Cardiac muscle cell (in vitro differentiated cells and primary cell): Measurements from ENCODE around the gene SEZ6L2. TPM values are rescaled to one million over a fixed set of nuclear protein-coding genes. Genes with fewer than 3 reads are reported as not detected.
"Not testable (repeated sequence)": the region's sequence is repeated elsewhere in the genome, so short reads cannot be mapped to it uniquely, and the experiment has no call there.

Source experiments
- DNase-seq, 2 donors: peaks; one replicate each; pipeline versions ENCODE4 v3.0.0 to v3.0.0-alpha.2; 2010 to 2017; ENCODE audit warnings: low read depth in 1 of 2, low spot score in 1 of 2
- H3K27ac ChIP-seq: fragments of 200-600 bp; sonication (generic); 2 replicates; pipeline ENCODE4 v1.5.1; 2016
- H3K27me3 ChIP-seq: fragments of 200-600 bp; sonication (generic); 2 replicates; pipeline ENCODE4 v1.6.0; 2016; ENCODE audit warnings: control low read depth
- H3K36me3 ChIP-seq: fragments of 200-600 bp; sonication (generic); 2 replicates; pipeline ENCODE4 v1.5.1; 2016; ENCODE audit warnings: control low read depth
- H3K4me1 ChIP-seq: fragments of 200-600 bp; sonication (generic); 2 replicates; pipeline ENCODE4 v1.8.1; 2017; ENCODE audit warnings: low read depth, mild to moderate bottlenecking, mixed run types
- H3K4me3 ChIP-seq: fragments of 200-600 bp; sonication (generic); 2 replicates; pipeline ENCODE4 v1.5.1; 2016; ENCODE audit warnings: mild to moderate bottlenecking
- H3K9me3 ChIP-seq: fragments of 200-600 bp; sonication (generic); 2 replicates; pipeline ENCODE4 v1.5.1; 2017; ENCODE audit warnings: low read depth, mild to moderate bottlenecking, control low read depth
- CTCF ChIP-seq: IDR thresholded peaks from 2 replicates; pipeline ENCODE4 v1.5.1; 2012; ENCODE audit warnings: low read depth, mild to moderate bottlenecking, low read length
- polyA plus RNA-seq: library from polyadenylated mRNA; unstranded; fragments of >200 nt; fragmentation: Nextera tagmentation; extraction: Ambion mirVana; gene quantifications from 2 replicates; pipeline ENCODE4 v1.2.1, GENCODE V29; 2016
- total RNA-seq: library from RNA; depleted of rRNA; stranded (reverse); fragments of >200 nt; gene quantifications from 2 replicates; pipeline ENCODE4 v1.2.3, GENCODE V29; 2016

SEZ6L2 gene
- total RNA-seq (13.9 and 21.1 TPM in 2 replicates), polyA plus RNA-seq (5.8 and 10.3 TPM in 2 replicates)

- no peak within 1 kb of the TSS for H3K27ac ChIP-seq
- no peaks in the 10 kb centered on the region for H3K9me3 ChIP-seq
- H3K4me1 ChIP-seq, result peaks cover 4% of the 10 kb centered on the region
- H3K4me3 ChIP-seq, result peak within 1 kb of the TSS; percentile 36
- DNase-seq, result peak; percentile 73 to 97
- H3K36me3 ChIP-seq, result no peaks in the 10 kb centered on the region
- TF ChIP-seq CTCF, result peak; percentile 43
- H3K27me3 ChIP-seq, result no peaks in the 10 kb centered on the region
These were observed at the start of gene SEZ6L2 for GRCh38 chr16:29899516-29900101. Gene SEZ6L2 (minus strand): TSS chr16:29899550. CDS start chr16:29899019, 531 bp downstream.

GRCh38 chr16:29947897-29948296 is 48.5 kb upstream of the SEZ6L2 start:
- no peak for DNase-seq
- no peak for TF ChIP-seq CTCF
- Histone ChIP-seq H3K36me3 (no peaks in the 10 kb centered on the region), H3K4me1 (no peaks in the 10 kb centered on the region), H3K27me3 (no peaks in the 10 kb centered on the region), H3K9me3 (no peaks in the 10 kb centered on the region), H3K4me3 (no peak overlapping the region), H3K27ac (no peak overlapping the region)

- Histone ChIP-seq H3K4me1 (no peaks in the 10 kb centered on the region), H3K36me3 (no peaks in the 10 kb centered on the region), H3K4me3 (no peak overlapping the region), H3K27me3 (no peaks in the 10 kb centered on the region), H3K9me3 (no peaks in the 10 kb centered on the region), H3K27ac (peak overlapping the region; percentile 56)
- peak; percentile 27 to 98 for DNase-seq
- peak; percentile 53 for TF ChIP-seq CTCF
These were observed 44.8 kb upstream of the SEZ6L2 start for GRCh38 chr16:29943846-29944799.

- Histone ChIP-seq H3K27me3 (no peaks in the 10 kb centered on the region), H3K27ac (no peak overlapping the region), H3K4me3 (no peak overlapping the region), H3K9me3 (no peaks in the 10 kb centered on the region), H3K4me1 (no peaks in the 10 kb centered on the region), H3K36me3 (no peaks in the 10 kb centered on the region)
- peak in 1 of 2 donors; percentile 64 for DNase-seq
- no peak for TF ChIP-seq CTCF
These were observed 41.3 kb upstream of the SEZ6L2 start for GRCh38 chr16:29940656-29941055.

GRCh38 chr16:29931750-29932149 is 32.4 kb upstream of the SEZ6L2 start:
- not testable (repeated sequence) for H3K9me3 ChIP-seq, H3K4me3 ChIP-seq, H3K27ac ChIP-seq, DNase-seq, H3K36me3 ChIP-seq, H3K4me1 ChIP-seq, H3K27me3 ChIP-seq
